Measurements from ENCODE around the gene ID2. TPM values are rescaled to one million over a fixed set of nuclear protein-coding genes. Genes with fewer than 3 reads are reported as not detected.

Gene ID2
- 293 and 327 TPM in 2 replicates for total RNA-seq (2014; rRNA removed; shearing (Covaris generic))

GRCh38 chr2:8681786-8682692 lies at the start of gene ID2:
Gene ID2 (plus strand): TSS chr2:8682056. CDS start chr2:8682166, 110 bp downstream.
- in situ Hi-C loops (cut with HindIII; ENCODE audit: low sequenced_read_pairs): no loop called here
- peak; percentile 98 for DNase-seq (ENCODE audit: low spot score)

GRCh38 chr2:8632755-8633154 lies 49.1 kb upstream of the ID2 start:
- in situ Hi-C loops (cut with HindIII; ENCODE audit: low sequenced_read_pairs): no loop called here
- DNase-seq (ENCODE audit: low spot score): no peak

GRCh38 chr2:8633186-8633734 lies 48.6 kb upstream of the ID2 start:
- in situ Hi-C loops (cut with HindIII; ENCODE audit: low sequenced_read_pairs): no loop called here
- DNase-seq (ENCODE audit: low spot score): no peak

GRCh38 chr2:8633735-8634313 lies 48.0 kb upstream of the ID2 start:
- no peak for DNase-seq (ENCODE audit: low spot score)
- in situ Hi-C loops (cut with HindIII; ENCODE audit: low sequenced_read_pairs): no loop called here

DNA sequence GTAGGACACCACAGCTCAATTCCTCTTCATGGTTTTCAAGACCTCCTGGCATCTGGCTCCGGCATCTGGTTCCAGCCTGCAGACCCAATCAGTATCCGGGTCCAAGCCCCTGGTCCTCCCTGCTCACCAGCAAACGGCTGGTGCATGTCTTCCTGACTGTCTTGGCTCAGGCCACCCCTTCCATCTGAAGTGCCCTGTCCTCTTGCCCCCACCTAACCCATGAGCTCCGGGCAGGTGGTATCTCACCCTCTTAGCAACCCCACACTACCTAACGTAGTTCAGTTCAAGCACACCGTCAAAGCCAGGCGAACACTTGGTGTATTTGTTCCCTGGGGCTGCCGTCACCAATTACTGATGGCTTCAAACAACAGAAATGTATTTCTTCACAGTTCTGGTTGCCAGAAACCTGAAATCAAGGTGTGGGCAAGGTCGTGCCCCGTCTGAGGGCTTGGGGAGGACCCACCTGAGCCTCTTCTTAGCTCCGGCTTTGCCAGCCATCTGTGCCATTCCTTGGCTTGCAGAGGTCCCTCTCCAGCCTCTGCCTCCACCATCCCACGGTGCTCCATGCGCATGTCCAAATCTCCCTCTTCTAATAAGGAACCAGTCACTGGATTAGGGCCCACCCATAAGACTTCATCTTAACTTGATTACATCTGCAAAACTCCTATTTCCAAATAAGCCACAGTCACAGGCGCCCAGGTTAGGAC lies 47.2 kb upstream of the ID2 start:
- DNase-seq (ENCODE audit: low spot score): no peak
- in situ Hi-C loops (cut with HindIII; ENCODE audit: low sequenced_read_pairs): no loop called here

- no peak for DNase-seq (ENCODE audit: low spot score)
- in situ Hi-C loops (cut with HindIII; ENCODE audit: low sequenced_read_pairs): no loop called here
Measured at GRCh38 chr2:8636041-8636491, 45.8 kb upstream of the ID2 start.

DNA sequence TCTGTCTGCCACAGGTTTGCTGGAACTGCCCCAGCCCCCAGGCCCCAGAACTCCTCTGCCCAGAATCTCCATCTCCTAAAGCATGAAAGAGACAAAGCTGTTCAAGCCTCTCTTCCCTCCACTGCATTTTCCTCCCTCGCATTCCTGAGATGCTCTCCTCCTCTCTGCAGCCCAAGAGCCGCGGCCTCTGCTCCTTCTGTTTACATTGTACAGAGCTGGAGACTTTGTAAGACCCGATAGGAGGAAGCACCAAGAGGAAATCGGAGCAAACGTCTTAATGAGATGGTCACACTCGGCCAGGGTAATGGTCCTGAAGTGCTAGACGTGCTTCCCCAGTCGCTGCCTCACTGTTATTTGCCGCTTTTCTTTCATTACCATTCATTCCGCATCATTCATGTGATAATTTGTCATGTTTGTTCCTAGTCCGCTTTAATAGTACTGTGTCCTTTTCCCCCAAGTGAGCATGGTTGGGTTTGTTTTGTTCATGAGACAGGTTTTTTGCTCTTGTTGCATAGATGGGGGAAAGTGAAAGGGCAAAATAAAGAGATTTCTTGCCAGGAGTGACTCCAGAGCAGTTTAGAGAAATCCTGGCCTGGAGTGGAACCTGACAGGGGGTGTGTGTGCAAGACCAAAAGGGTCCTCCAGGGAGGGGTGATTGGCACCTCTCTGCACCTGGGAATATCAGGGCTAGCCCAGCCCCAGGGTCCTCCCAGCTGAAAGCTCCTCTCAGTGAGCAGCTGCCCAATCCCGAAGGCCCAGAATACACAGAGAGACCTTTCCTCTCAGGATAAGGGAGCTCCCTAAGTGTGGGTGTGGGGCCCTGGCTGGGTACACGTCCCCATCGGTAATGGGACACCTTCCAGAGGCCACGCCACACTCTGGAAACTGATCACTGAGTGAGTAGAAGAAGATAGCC lies 44.9 kb upstream of the ID2 start:
- in situ Hi-C loops (cut with HindIII; ENCODE audit: low sequenced_read_pairs): no loop called here
- no peak for DNase-seq (ENCODE audit: low spot score)

DNA sequence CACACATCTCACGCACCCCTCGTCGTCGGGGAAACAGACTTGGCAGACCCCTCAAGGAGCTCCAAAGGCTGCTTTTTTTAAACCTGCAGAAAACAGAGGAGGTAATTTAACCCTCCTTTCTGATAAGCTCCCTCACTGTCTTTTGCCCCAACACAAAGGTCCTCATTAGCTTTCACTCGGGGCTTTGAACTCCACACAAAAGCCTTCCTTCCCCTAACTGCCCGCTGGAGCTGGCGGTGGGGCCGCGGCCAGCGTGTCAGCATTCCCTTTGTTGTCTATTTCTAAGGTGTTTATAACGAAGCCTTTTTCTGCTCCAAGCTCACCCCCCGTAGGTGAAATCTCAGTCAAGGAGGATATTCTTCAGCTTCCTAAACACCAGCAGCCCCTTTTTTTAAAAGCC lies 43.5 kb upstream of the ID2 start:
- DNase-seq (ENCODE audit: low spot score): no peak
- in situ Hi-C loops (cut with HindIII; ENCODE audit: low sequenced_read_pairs): no loop called here

DNA sequence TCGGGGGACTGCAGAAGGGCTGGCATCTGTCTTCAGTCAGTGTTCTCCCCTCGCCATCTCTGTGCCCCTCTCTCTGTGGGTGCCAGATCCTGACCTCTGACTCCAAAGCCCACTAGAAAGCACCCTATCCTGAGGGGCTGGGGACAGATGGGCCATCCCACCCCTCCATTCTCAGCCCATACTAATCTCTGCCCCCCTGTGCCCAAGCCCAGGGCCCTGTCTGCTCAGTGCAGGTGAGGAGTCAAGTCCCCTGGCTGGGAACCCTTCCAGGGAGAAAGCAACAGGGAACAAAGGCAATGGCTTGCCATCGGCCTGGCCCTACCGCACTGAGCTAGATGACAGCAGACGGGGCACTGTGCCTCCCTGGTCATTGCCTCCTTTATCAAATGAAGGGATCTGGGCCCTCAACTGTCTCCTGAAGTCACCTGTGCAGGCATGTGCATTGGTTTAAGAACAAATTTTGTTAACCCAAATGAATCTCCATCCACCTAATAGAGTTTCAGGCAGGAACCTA lies 42.7 kb upstream of the ID2 start:
- in situ Hi-C loops (cut with HindIII; ENCODE audit: low sequenced_read_pairs): no loop called here
- DNase-seq (ENCODE audit: low spot score): no peak

DNA sequence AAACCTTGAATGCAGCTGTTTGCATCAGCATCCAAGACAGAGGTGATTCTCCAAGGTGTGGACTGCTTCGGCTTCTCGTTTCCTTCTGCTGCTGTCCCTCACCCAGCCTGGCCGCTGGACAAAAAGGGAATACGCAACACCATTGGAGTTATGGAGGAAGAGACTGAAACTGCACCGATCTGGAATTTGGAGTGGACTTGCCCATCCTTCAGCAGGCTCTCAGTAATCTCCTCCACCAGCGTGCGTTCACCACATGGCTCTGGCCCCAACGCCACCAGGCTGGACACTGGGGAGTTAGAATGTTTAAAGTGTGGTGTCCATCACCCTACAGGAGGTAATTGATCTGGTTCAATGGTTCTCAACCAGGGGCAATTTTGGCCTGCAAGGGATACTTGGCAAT lies 41.4 kb upstream of the ID2 start:
- in situ Hi-C loops (cut with HindIII; ENCODE audit: low sequenced_read_pairs): no loop called here
- DNase-seq (ENCODE audit: low spot score): no peak

DNA sequence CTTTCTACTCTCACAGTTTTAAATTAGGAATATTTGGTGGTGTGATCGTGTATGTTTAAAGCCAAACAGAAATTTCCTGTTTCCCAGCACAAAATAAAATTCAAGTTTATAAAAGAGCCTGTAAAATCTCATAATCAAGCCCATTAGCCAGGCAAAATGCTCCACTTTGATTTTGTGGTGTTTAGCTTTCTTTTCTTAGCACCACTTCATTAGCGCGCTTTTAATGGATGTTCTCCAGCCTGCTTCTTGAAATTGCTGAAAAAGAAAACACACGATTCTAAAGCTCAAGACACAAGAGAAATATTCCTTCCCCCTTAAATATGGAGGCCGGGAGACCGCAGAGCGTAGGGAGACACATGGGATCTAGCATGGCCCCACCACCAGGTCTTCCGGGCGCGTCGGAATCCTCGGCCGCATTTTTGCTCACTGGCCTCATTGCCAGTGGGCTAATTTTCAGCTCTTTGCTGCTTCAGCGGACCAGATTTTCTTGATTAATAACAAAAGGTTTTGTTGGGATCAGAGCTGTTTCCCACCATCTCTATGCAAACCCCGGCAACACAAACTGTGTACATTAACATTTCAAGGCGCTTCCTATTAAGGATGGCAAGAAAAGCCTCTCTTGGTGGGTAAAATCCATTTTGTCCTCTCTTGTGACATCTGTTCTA lies 40.4 kb upstream of the ID2 start:
- in situ Hi-C loops (cut with HindIII; ENCODE audit: low sequenced_read_pairs): no loop called here
- DNase-seq (ENCODE audit: low spot score): no peak

- no peak for DNase-seq (ENCODE audit: low spot score)
- in situ Hi-C loops (cut with HindIII; ENCODE audit: low sequenced_read_pairs): no loop called here
Measured at GRCh38 chr2:8642366-8643068, 39.3 kb upstream of the ID2 start.

DNA sequence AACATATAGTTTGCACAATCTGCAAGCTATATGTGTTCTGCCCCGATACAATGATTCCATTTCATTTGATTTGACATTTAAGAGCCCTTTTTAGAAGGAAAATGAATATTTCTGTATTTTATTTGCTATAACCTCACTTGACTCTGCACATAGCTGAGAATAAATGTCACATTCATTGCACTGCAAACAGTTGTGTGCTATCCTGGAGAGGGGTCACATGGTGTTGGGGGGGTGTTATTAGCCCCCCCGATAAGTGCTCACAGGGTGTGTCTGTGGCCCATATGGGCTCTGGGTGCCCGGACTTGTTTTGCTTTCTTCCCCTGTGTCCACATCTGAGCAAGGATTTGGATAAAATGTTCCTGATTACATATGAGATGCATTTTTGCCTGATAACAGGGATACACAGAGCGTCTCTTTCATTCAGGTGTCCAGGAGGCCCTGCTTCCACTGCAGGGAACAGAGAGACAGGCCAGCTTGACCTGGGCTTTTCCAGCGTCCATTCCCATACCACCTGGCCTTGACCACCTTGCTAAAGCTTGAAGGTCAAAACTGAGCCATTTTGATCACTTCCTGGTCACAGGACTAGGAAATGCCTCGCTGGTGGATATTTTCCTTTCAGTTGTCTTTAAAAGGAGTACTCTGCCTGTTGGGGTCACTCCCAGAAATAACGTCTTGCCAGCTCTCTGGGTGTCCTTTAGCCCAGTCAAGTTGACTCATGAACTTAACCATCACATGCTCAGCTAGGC lies 38.4 kb upstream of the ID2 start:
- DNase-seq (ENCODE audit: low spot score): no peak
- in situ Hi-C loops (cut with HindIII; ENCODE audit: low sequenced_read_pairs): no loop called here

- no peak for DNase-seq (ENCODE audit: low spot score)
- in situ Hi-C loops (cut with HindIII; ENCODE audit: low sequenced_read_pairs): no loop called here
Measured at GRCh38 chr2:8643996-8644356, 37.9 kb upstream of the ID2 start.

GRCh38 chr2:8644605-8645175 lies 37.2 kb upstream of the ID2 start:
- in situ Hi-C loops (cut with HindIII; ENCODE audit: low sequenced_read_pairs): no loop called here
- DNase-seq (ENCODE audit: low spot score): no peak

GRCh38 chr2:8645176-8645831 lies 36.6 kb upstream of the ID2 start:
- in situ Hi-C loops (cut with HindIII; ENCODE audit: low sequenced_read_pairs): no loop called here
- no peak for DNase-seq (ENCODE audit: low spot score)

Measured in G401 (cell line).